ENCODE data around the gene FXN. TPM values are rescaled to one million over a fixed set of nuclear protein-coding genes. Genes with fewer than 3 reads are reported as not detected.

FXN gene
- total and polyA plus RNA-seq, 2 donors from 2014 or later = 12.9 to 21.1 TPM

DNA sequence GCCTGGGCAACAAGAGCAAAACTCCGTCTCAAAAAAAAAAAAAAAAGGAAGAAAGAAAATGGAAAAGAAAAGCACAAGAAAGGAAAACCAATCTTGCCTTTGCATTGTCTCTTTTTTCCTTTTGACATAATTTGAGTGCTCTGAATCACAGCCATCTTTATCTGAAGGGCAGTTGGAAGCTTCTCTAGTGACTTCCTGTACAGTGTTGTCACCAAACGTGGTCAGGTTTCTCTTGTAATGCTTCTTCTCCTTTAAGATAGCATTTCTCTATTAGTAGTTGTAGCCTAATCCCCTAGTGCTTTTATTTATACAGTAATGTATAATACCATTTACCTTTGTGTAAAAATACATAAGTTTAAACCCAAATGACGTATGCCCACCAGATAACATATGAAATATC, 39.8 kb upstream of the FXN start:
- DNase-seq (no peak), FAIRE-seq (no peak)
- TF ChIP-seq, protein P1, sequence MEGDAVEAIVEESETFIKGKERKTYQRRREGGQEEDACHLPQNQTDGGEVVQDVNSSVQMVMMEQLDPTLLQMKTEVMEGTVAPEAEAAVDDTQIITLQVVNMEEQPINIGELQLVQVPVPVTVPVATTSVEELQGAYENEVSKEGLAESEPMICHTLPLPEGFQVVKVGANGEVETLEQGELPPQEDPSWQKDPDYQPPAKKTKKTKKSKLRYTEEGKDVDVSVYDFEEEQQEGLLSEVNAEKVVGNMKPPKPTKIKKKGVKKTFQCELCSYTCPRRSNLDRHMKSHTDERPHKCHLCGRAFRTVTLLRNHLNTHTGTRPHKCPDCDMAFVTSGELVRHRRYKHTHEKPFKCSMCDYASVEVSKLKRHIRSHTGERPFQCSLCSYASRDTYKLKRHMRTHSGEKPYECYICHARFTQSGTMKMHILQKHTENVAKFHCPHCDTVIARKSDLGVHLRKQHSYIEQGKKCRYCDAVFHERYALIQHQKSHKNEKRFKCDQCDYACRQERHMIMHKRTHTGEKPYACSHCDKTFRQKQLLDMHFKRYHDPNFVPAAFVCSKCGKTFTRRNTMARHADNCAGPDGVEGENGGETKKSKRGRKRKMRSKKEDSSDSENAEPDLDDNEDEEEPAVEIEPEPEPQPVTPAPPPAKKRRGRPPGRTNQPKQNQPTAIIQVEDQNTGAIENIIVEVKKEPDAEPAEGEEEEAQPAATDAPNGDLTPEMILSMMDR (IDR thresholded peaks at IDR 0.05; ENCODE audit: borderline replicate concordance, extremely low read depth, insufficient read depth) = no peak
- no peaks in the 10 kb centered on the region for H3K4me1 ChIP-seq (ENCODE audit: control insufficient read depth in 2 of 3, insufficient read depth in 2 of 3, low read depth in 1 of 3, low read length in 3 of 3)
- intact Hi-C loops (cut with DNase I) = no loop called here
- H3K9me3 ChIP-seq (ENCODE audit: control insufficient read depth in 2 of 3, insufficient read depth in 1 of 3, low read length in 3 of 3) = no peaks in the 10 kb centered on the region
- H3K9ac ChIP-seq (ENCODE audit: low read length in 3 of 3) = no peak overlapping the region
- H3K36me3 ChIP-seq (ENCODE audit: control insufficient read depth in 2 of 3, insufficient read depth in 3 of 3, low read length in 3 of 3) = no peaks in the 10 kb centered on the region
- H3K27ac ChIP-seq (ENCODE audit: low read depth in 2 of 2, low read length in 2 of 2) = no peak overlapping the region
- H3K27me3 ChIP-seq (ENCODE audit: control insufficient read depth, insufficient read depth, low read length) = no peaks in the 10 kb centered on the region
- H3K4me3 ChIP-seq (ENCODE audit: low read length in 3 of 3) = no peak overlapping the region

DNA sequence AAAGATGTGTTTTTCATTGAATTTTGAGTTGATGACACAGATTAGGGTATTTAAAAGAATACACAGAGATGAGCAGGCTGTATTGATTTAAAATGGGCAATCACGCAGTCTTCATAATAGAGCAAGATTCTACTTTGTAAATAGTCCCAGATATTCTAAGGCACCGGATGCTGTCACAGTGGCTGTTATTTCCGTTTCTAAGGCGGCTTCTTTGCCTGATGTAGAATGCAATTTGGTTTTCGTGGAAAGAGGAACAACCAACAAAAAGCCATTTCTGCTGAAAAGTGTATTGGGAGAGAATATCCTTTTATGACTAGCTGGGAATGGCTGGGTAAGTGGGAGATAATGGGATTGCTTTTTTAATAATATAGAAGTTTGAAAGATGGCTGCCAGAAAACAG, 39.1 kb upstream of the FXN start:
- Histone ChIP-seq H3K27ac (ENCODE audit: low read depth in 2 of 2, low read length in 2 of 2) (no peak overlapping the region), H3K9me3 (ENCODE audit: control insufficient read depth in 2 of 3, insufficient read depth in 1 of 3, low read length in 3 of 3) (no peaks in the 10 kb centered on the region), H3K4me3 (ENCODE audit: low read length in 3 of 3) (no peak overlapping the region), H3K9ac (ENCODE audit: low read length in 3 of 3) (no peak overlapping the region), H3K4me1 (ENCODE audit: control insufficient read depth in 2 of 3, insufficient read depth in 2 of 3, low read depth in 1 of 3, low read length in 3 of 3) (no peaks in the 10 kb centered on the region), H3K36me3 (ENCODE audit: control insufficient read depth in 2 of 3, insufficient read depth in 3 of 3, low read length in 3 of 3) (no peaks in the 10 kb centered on the region), H3K27me3 (ENCODE audit: control insufficient read depth, insufficient read depth, low read length) (no peaks in the 10 kb centered on the region)
- TF ChIP-seq, protein P1 (IDR thresholded peaks at IDR 0.05; ENCODE audit: borderline replicate concordance, extremely low read depth, insufficient read depth) = no peak
- no peak for FAIRE-seq
- no peak for DNase-seq
- intact Hi-C loops (cut with DNase I) = no loop called here

DNA sequence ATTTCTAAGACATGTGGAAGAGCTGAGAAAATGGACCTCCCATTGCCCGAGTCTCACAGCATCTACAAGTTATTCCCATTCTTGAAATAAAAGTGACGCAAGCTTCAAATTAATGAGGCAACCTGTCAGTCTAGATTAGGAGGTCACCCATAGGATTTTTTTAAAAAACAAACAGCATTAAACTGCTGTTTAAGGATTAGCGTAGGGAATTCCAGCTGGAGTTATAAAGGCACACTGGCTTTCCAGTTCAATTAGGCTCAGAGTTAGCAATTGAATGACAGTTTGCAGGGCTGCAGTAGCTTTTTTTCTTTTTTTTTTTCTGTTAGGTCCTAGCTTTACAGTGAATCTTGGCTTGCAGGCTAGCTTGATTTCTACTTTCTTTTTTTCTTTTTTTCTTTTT, 37.9 kb upstream of the FXN start:
- H3K4me1 ChIP-seq (ENCODE audit: control insufficient read depth in 2 of 3, insufficient read depth in 2 of 3, low read depth in 1 of 3, low read length in 3 of 3) = no peaks in the 10 kb centered on the region
- TF ChIP-seq, protein P1 (IDR thresholded peaks at IDR 0.05; ENCODE audit: borderline replicate concordance, extremely low read depth, insufficient read depth) = no peak
- no peak for FAIRE-seq
- H3K27ac ChIP-seq (ENCODE audit: low read depth in 2 of 2, low read length in 2 of 2) = no peak overlapping the region
- no peaks in the 10 kb centered on the region for H3K36me3 ChIP-seq (ENCODE audit: control insufficient read depth in 2 of 3, insufficient read depth in 3 of 3, low read length in 3 of 3)
- no peaks in the 10 kb centered on the region for H3K27me3 ChIP-seq (ENCODE audit: control insufficient read depth, insufficient read depth, low read length)
- no peak overlapping the region for H3K4me3 ChIP-seq (ENCODE audit: low read length in 3 of 3)
- H3K9me3 ChIP-seq (ENCODE audit: control insufficient read depth in 2 of 3, insufficient read depth in 1 of 3, low read length in 3 of 3) = no peaks in the 10 kb centered on the region
- intact Hi-C loops (cut with DNase I) = no loop called here
- no peak overlapping the region for H3K9ac ChIP-seq (ENCODE audit: low read length in 3 of 3)
- peak in 2 of 5 donors; percentile 45 to 68 for DNase-seq

DNA sequence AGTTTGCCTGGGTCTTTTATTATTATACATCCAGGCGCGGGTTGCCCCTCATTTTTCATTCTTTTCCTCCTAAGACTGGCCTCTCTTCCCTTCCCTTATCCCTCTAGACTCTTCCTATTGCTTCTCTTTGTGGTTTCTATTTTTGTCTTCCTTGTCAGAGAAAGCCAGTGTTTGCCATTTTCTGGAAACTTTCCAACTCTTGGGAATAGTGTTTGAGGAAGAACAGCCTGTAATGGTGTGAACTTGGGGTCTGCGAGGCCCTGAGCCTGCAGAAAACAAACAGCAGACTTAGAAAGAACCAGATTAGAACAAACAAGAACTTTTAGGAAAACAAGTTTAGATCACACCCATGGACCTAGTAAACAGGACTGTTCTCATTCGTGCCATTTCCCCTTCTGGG, 37.2 kb upstream of the FXN start:
- FAIRE-seq (no peak), DNase-seq (peak in 1 of 5 donors; percentile 58)
- Histone ChIP-seq H3K4me3 (ENCODE audit: low read length in 3 of 3) (no peak overlapping the region), H3K27ac (ENCODE audit: low read depth in 2 of 2, low read length in 2 of 2) (no peak overlapping the region), H3K27me3 (ENCODE audit: control insufficient read depth, insufficient read depth, low read length) (no peaks in the 10 kb centered on the region), H3K36me3 (ENCODE audit: control insufficient read depth in 2 of 3, insufficient read depth in 3 of 3, low read length in 3 of 3) (no peaks in the 10 kb centered on the region), H3K9me3 (ENCODE audit: control insufficient read depth in 2 of 3, insufficient read depth in 1 of 3, low read length in 3 of 3) (no peaks in the 10 kb centered on the region), H3K9ac (ENCODE audit: low read length in 3 of 3) (no peak overlapping the region), H3K4me1 (ENCODE audit: control insufficient read depth in 2 of 3, insufficient read depth in 2 of 3, low read depth in 1 of 3, low read length in 3 of 3) (no peaks in the 10 kb centered on the region)
- intact Hi-C loops (cut with DNase I) = no loop called here
- TF ChIP-seq, protein P1 (IDR thresholded peaks at IDR 0.05; ENCODE audit: borderline replicate concordance, extremely low read depth, insufficient read depth) = no peak

Measured in kidney (tissue), 14 donors.